ENCODE data around the gene ICE1.
"Not testable (repeated sequence)": the region's sequence is repeated elsewhere in the genome, so short reads cannot be mapped to it uniquely, and the experiment has no call there.

ICE1 gene

DNA sequence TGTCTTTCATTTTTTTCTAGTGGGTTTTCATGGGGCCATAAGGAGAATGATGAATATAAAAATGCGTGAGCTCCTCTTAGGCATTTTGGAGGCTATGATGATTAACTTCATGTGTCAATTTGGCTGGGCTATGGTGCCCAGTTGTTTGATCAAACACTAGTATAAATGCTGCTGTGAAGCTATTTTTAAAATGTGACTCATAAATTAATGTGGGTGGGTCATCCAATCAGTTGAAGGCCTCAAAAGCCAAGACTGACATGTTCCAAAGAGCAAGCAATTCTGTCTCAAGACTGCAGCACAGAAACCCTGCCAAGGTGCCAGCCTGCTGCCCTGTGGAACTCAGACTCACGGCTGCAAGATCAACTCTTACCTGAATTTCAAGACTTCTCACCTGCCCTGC is 24.4 kb upstream of the ICE1 start:
- DNase-seq (ENCODE audit: low read depth in 3 of 3) = no peak

DNA sequence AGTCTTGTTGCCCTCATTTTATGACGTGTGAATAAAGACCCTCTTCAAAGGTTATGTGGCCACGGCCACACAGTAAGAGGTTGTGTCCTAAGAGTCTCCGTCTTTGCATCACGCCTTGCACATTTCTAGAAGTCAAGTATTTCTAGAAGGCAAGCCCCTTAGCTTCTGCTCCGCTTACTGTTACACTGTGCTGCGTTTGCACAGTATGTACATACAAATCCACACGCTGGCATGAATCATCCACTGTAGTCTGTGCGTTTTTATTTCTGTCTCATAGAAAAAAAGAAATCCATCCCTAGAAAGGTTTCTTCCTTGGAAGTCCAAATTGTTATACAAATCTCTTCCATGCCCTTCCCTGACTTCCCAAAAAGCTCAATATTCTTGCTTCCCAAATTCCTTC is 21.4 kb upstream of the ICE1 start:
- DNase-seq (ENCODE audit: low read depth in 3 of 3) = no peak

DNA sequence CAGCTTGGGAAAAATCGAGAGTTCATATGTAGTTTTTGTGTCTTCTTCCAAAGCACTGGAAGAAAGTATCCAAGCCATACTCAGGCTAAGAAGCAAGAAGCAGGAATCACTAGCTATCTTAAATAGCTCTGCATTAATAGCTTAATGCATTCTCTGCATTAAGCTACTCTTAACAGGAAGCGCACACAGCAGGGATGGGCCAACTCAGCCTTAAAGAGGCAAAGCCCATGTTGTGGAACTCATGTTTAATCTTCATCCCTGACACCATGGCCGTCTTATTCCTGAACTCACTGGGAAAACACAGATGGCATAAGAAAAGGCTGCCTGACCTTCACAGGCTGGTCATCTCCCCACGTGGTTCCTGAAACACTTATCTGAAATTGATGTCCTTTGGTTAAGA is 18.7 kb upstream of the ICE1 start:
- no peak for DNase-seq (ENCODE audit: low read depth in 3 of 3)

DNA sequence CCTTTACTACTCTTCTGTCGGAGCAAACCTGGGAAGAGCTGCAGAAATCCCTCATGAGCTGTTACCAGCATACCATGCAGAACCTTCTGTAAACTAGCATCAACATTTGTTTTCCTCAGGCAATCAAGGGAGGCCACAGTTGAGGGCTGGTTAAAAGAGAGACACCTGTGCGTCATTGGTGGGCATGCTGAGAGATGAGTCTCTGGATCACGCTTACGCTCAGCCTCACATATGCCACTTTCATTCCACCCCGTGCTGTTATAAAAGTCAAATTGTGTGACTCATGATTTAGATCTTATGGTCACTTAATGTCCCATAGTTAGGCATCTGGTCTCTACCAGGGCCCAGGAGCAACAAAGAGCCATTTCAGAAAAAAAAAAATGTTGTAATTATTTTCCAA is 18.1 kb upstream of the ICE1 start:
- DNase-seq (ENCODE audit: low read depth in 3 of 3) = no peak

DNA sequence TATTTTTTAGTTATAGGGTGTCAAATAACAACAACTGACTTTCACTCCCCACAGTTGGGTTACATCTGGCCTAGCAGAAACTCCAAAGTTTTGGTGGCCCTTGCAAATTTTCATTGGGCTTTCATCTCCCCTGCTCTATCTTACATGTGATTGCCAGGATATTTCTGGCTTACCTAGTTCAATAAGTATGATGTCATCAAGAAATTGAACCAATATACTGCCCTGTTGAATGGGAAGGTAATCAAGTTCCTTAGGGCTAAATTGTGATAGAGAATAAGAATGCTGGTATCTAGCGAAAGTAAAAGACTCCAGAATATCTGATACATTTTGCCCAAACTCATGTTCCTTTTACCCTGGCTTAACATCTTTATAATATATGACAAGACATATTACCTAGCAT is 17.0 kb upstream of the ICE1 start:
- no peak for DNase-seq (ENCODE audit: low read depth in 3 of 3)

DNA sequence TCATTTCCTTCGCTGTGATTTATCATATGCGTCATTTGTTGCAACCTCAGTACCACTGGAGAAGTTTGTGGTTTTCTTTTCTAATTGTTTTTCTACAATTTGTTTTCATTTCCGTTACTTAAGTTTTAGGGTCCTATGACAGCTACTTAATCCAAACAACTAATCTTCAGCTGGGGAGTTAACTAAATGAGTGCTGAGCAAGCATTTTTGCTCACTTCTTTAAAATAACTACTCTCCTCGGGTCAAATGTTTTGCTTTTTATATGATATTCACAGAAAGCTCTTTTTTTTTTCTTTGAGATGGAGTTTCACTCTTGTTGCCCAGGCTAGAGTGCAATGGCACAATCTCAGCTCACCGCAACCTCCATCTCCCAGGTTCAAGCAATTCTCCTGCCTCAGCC is 14.6 kb upstream of the ICE1 start:
- DNase-seq (ENCODE audit: low read depth in 3 of 3) = no peak

DNA sequence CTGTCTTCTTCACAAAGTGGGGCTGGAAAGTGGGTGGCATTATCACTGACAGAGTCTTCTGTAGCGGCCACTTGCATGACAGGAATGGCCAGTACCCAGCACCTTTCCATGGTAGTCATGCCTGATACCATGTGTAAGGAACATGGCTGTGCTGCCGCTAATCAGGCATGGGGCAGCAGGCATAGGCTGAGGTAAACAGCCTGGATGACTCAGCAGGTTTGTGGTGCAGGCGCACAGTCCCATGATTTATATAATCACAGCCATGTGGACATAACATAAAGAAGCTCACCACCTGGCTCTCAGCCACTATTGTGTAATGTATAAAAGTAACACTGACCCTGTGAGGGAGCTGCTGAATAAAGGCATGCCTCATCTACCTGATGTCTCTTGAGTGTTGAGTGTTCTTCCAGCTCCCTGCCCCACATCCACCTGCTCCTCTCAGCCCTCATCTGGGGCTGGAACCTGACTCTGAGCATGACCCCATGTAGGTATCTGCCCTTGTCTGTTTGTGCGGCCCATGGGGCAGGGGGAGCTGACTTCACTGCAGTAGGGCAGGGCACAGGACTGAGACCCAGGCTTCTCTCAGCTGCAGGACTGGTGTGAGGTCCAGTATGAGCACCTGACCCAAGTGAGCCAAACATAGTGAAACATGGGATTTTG is 13.2 kb upstream of the ICE1 start:
- no peak for DNase-seq (ENCODE audit: low read depth in 3 of 3)

DNA sequence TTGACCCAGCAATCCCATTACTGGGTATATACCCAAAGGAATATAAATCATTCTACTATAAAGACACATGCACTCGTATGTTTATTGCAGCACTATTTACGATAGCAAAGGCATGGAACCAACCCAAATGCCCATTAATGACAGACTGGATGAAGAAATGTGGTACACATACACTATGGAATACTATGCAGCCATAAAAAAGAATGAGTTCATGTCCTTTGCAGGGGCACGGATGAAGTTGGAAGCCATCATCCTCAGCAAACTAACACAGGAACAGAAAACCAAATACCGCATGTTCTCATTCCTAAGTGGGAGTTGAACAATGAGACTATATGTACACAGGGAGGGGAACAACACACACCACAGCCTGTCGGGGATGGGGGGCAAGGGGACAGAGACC is 8.6 kb upstream of the ICE1 start:
- not testable (repeated sequence) for DNase-seq (ENCODE audit: low read depth in 3 of 3)

DNA sequence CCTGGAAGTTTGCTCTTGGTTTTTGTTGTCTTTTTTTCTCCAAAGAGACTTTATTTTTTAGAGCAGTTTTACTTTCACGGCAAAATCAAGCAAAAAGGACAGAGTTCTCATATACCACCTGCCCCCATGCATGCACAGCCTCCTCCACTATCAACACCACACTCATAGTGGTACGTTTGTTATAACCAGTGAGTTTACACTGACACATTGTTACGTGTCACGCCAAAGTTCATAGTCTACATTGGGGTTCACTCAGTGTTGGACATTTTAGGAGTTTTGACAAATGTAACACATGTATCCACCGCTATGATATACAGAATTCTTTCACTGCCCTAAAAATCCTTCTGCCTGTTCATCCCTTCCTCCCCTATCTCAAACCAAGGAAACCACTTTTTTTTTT is 7.5 kb upstream of the ICE1 start:
- DNase-seq (ENCODE audit: low read depth in 3 of 3) = no peak

DNA sequence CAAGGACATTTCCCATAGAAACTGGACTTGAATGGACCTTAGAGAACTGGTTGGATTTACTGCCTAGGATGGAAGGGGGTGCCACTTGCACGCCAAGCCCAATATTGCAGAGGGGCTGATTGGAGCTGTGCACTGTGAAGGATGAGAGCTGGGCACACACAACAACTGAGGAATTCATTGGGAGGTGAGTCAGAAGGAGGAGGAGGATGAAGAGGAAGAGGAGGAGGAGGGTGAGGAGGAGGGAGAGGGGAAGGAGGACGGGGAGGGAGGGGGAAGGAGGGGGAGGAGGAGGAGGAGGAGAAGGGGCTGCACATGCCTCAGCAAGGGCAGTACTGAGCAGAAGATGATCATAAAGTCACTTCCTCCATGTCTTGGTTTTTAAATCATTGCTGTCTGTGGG is 5.7 kb upstream of the ICE1 start:
- no peak for DNase-seq (ENCODE audit: low read depth in 3 of 3)

DNA sequence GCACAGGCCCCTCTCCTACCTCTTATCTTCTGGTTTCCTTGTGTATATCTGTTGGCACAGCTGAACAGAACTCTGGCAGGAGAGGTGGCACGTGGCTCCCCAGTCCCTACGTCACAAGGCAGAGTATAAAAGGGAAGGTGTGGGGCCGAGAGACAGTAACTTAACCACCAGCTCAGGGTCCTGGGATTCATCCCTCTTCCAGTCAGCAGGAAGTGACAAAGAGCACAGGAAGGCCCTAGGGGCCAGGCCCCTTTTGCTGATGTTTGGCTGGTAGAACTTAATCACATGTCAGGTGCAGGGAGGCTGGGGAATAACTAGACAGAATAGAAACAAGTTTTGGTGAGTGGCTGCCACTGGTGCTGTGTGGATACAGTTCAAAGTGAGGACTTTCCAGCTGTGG is 4.5 kb upstream of the ICE1 start:
- DNase-seq (ENCODE audit: low read depth in 3 of 3) = no peak

DNA sequence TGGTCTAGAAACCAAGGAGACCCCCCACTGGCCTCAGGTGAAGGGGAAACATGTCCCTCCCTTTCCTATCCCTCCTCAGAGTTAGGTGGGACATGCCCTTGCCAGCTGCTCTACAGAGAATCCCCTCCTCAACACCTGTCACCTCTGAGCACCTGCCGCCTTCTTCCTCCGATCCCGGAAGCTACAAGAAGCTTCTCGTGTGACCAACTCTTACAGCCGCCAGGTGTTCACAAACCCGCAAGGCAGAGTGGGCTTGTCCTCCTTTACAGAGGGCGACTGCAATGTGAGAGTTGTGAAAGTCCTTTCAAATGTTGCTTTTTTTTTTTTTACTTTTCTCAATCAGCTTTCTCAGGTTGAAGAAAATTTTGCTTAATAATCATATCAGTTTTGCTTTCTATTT is 3.7 kb upstream of the ICE1 start:
- DNase-seq (ENCODE audit: low read depth in 3 of 3) = no peak

DNA sequence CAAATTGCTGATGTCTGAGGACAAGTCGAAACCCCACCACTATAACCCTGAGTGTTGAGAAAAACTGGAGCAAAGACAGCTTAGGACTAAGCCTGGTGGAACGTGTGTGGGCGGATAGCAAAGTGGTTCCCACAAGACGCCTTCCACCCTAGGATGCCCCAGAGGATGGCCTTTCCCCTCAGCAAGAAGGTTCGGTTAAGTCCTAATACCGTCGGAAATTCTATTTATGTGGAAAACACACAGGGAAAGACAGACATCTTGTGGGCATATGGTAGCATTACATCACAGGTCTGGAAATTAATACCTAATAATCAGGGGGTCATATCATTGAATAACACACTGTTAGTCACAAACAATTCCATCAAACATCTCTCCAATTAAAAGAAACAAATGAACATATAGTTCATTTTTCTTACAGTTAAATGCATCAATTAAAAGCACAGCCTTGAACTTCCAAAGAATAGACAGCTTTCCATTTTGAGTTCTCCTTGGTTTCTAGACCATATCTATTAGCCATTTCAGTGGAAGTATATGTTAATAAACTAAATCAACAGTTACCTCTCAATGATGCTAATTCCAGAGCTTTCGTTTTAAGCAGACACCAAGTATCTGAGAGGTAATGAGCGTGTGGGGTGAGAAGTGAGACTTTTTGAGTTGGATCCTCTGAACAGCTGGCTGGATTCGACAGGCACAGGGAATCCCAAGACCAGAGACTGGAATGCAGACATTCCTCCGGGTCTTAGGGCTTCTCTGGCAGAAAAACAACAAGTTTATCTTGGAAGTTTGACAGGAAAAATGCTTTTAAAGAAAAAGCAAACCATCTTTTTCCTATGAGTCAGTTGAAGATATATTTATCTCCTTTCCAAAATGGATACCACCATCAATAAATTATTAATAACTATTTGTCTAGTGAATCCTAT is 2.9 kb upstream of the ICE1 start:
- DNase-seq (ENCODE audit: low read depth in 3 of 3) = no peak

DNA sequence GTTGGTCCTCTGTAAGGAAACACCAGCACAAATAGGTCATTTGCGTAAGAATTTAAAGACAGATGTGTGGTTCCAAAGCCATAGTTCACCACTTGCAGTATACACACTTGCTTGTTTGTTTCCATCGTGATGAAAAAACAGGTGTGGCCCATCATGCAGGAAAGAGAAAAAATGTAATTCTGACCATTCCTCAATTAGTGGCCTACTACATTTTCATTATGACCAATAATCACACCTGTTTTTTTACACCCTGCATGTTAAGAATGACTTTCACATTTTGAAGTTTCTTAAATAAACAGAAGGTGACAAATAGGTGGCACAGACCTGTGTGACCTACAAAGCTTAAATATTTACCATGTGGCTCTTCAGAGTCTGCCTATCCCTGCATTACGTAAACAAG is 2.2 kb upstream of the ICE1 start:
- no peak for DNase-seq (ENCODE audit: low read depth in 3 of 3)

DNA sequence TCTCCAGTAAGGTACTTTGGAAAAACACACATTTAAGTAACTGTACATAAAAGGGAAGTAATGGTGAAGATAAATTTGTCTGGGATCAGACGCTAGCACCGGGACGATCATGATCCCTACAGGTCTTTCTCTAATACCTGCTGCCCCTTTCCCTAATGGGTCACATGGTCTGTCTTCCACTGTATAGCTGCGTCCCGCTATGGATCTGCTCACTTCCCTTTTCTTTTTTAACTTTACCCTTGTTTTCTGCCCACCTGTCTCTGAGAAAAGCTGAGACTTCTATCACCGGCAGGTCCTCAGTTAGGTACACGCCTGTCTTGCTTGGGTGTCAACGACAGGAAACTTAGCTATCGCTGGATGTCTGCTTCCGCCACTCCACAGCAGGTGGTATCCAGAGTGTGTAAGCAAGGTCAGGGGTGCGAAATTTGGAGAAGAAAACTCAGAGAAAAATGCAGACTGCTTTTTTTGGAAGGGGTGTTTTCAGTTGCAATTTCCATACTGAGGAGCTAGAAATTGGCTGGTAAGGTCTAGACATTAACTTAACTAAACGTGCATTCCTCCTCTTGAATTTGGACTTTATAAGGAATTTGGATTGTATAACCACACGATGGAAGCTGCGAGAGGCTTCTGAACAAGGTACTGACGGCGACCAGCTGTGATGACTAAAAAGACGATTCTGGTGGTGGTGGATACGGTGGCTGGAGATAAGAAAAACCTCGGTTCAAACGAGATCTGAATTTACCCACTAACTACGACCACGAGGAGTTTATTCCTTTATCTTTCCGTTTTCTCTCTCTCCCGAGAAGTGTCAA is 1.1 kb upstream of the ICE1 start:
- no peak for DNase-seq (ENCODE audit: low read depth in 3 of 3)

DNA sequence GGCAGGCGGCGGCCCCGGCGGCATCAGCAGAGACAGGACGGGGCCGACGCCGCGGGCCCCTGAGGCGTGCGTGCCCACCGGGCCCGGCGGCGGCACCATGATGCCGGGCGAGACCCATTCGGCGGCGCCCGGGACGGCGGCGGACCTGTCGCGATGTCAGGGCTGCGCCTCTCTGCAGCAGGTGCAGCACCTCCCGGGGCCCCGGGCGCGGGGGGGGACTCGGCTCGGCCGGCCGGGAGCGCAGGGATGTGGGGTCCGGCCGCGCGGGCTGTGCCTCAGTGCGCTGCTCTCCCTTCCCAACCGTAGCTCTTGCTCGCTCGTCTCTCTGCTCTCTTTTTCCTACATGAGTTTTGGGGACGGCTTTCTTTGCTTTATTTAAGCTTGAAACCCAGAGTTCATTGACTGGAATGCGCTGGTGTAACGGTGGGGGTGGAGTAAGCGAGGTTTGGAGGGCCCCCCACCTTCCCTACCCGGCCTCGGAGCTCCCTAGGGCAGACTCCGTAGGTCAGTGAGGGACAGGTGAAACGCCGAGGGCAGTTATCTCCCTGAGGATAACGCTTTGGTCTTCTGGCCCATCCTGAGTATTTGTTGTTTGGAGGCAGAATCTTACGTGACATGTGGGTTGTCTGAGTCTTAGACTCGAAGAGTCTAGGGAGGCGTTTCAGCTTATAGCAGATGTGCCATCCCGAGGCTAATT is 490 bp downstream of the ICE1 start:
- DNase-seq (ENCODE audit: low read depth in 3 of 3) = peak in 1 of 3 experiments; percentile 16

DNA sequence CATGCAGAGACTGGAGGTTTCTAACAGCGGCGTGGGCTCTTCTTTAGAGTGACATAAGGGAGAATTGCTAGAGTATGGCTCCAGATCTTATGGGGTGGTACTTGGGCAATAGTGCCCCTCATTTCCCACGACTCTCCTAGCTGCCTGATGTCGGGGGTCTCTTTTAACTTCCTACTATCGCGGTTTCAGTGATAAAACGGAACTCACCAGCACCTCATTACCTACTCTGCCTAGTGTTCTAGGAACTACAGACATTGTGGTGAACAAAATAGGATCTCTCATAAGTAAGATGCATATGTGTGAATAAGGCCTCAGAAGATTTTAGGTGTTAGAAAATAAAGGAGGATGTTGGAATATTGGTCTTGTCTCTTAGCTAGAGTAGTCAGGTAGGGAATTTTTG is 1.1 kb downstream of the ICE1 start:
- no peak for DNase-seq (ENCODE audit: low read depth in 3 of 3)

DNA sequence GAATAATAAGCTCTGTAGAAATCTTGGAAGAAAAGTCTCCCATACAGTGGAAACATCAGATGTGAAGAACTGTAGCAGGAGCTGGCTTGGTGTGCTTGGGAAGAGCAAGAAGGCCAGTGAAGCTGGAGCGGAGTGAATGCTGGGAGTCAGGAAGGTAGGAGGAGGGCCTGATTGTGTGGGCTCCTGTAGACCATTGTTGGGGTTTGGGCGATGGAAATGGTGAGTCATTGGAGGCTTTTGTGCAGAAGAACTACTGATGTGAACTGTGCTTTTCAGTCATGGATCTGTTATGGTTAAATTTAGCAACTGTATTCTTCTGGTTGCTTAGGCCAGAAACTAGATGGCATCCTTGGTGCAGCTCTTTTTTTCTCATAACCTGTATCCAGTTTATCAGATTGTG is 2.3 kb downstream of the ICE1 start:
- DNase-seq (ENCODE audit: low read depth in 3 of 3) = peak in 1 of 3 experiments; percentile 23

DNA sequence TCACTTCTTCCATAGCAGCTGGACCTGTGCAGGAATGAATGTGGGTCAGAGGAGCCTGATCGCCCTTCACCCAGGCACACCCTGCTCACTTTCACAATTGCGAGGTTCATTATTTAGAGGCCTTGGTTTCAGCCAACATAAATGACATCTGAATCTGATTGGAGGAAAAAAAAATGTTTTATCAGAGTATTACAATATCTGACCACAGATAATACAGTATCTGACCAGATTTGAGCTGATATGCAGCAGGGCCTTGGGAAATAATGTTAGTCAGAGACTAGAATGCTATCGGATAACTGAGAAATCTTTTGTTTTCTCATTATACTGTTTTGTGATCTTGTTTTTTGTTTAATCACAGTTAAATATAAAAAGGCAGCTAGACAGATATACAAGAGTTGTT is 7.7 kb downstream of the ICE1 start:
- no peak for DNase-seq (ENCODE audit: low read depth in 3 of 3)

DNA sequence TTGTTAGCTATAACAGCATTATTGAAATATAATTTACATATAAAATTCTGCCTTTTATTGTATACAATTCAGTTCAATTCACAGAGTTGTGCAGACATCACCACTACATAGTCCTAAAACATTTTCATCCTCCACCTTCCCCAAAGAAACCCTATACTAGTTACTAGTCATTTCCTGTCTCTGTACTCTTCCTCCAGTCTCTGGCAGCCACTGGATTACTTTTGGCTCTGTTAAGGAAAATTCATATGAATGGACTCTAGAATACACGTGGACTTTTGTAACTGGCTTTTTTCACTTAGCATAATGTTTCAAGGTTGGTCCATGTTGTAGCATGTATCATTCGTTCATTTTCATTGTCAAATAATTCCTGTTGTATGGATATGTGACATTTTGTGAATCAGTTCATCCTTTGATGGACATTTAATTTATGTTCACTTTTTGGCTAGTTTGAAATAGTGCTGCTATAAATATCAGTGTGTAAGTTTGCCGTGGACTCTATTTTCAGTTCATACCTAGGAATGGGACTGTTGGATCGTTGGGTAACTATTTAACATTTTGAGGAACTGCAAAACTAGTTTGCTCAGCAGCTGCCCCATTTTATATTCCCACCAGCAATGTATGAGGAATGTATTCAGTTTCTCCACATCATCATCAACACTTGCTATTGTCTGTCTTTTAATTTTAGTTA is 9.7 kb downstream of the ICE1 start:
- DNase-seq (ENCODE audit: low read depth in 3 of 3) = no peak

DNA sequence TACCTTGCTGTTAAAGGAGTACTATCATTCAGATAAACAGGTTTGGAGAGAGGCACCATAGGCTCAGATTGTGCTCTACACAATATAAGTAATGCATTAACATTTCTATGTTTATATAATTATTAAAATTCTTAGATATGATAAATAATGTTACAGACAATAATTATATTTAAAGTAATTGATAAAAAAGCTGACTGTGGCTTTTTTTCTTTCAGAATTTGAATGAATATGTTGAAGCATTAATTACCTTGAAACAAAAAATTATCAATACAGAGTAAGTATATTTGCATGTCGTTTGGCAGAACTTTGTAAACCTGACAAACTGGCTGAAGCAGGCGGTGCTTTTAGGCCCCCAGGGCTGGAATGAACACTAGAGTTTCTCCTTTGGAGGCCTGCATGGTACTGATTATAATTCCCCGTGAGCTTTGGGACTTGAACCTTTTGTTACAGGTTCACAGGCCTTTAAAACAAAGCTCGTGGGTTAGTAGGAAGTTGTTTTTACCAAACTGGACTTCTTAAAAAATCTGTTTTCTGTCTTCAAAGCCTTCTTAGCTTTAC is 13.8 kb downstream of the ICE1 start:
- no peak for DNase-seq (ENCODE audit: low read depth in 3 of 3)

All from stimulated activated CD4-positive, alpha-beta T cell treated with anti-CD3 and anti-CD28 coated beads, TNF-alpha, amount 100 ng/mL, for 24 hours (primary cell).